ENCODE data around the gene RGS6. TPM values are rescaled to one million over a fixed set of nuclear protein-coding genes. Genes with fewer than 3 reads are reported as not detected.

The RGS6 gene
- total RNA-seq, 1 donor from 2014 or later: not detected

- no peaks in the 10 kb centered on the region for H3K36me3 ChIP-seq (ENCODE audit: control insufficient read depth, insufficient read depth, low read length)
- no peaks in the 10 kb centered on the region for H3K27me3 ChIP-seq (ENCODE audit: control insufficient read depth, insufficient read depth, low read length)
- peak; percentile 73 for TF ChIP-seq CTCF (IDR thresholded peaks at IDR 0.05; ENCODE audit: insufficient read depth, low read length, poor library complexity, severe bottlenecking)
- no peak overlapping the region for H3K4me3 ChIP-seq (ENCODE audit: low read depth, low read length)
- DNase-seq (ENCODE audit: low read depth): peak; percentile 26
Measured at GRCh38 chr14:72291908-72292688, 359.9 kb downstream of the RGS6 start.

GRCh38 chr14:72292689-72293024 is 360.4 kb downstream of the RGS6 start:
- no peaks in the 10 kb centered on the region for H3K27me3 ChIP-seq (ENCODE audit: control insufficient read depth, insufficient read depth, low read length)
- DNase-seq (ENCODE audit: low read depth): no peak
- no peak overlapping the region for H3K4me3 ChIP-seq (ENCODE audit: low read depth, low read length)
- no peak for TF ChIP-seq CTCF (IDR thresholded peaks at IDR 0.05; ENCODE audit: insufficient read depth, low read length, poor library complexity, severe bottlenecking)
- no peaks in the 10 kb centered on the region for H3K36me3 ChIP-seq (ENCODE audit: control insufficient read depth, insufficient read depth, low read length)

GRCh38 chr14:72301352-72301751 is 369.1 kb downstream of the RGS6 start:
- H3K27me3 ChIP-seq (ENCODE audit: control insufficient read depth, insufficient read depth, low read length): no peaks in the 10 kb centered on the region
- DNase-seq (ENCODE audit: low read depth): no peak
- TF ChIP-seq CTCF (IDR thresholded peaks at IDR 0.05; ENCODE audit: insufficient read depth, low read length, poor library complexity, severe bottlenecking): no peak
- no peak overlapping the region for H3K4me3 ChIP-seq (ENCODE audit: low read depth, low read length)
- no peaks in the 10 kb centered on the region for H3K36me3 ChIP-seq (ENCODE audit: control insufficient read depth, insufficient read depth, low read length)

GRCh38 chr14:72303930-72304329 is 371.7 kb downstream of the RGS6 start:
- TF ChIP-seq CTCF (IDR thresholded peaks at IDR 0.05; ENCODE audit: insufficient read depth, low read length, poor library complexity, severe bottlenecking): no peak
- no peaks in the 10 kb centered on the region for H3K36me3 ChIP-seq (ENCODE audit: control insufficient read depth, insufficient read depth, low read length)

GRCh38 chr14:72305561-72305960 is 373.3 kb downstream of the RGS6 start:
- Histone ChIP-seq H3K27me3 (ENCODE audit: control insufficient read depth, insufficient read depth, low read length) (no peaks in the 10 kb centered on the region), H3K36me3 (ENCODE audit: control insufficient read depth, insufficient read depth, low read length) (no peaks in the 10 kb centered on the region), H3K4me3 (ENCODE audit: low read depth, low read length) (no peak overlapping the region)
- no peak for TF ChIP-seq CTCF (IDR thresholded peaks at IDR 0.05; ENCODE audit: insufficient read depth, low read length, poor library complexity, severe bottlenecking)
- no peak for DNase-seq (ENCODE audit: low read depth)

More at GRCh38 chr14:72303930-72304329, 371.7 kb downstream of the RGS6 start:
- Histone ChIP-seq H3K4me3 (ENCODE audit: low read depth, low read length) (no peak overlapping the region), H3K27me3 (ENCODE audit: control insufficient read depth, insufficient read depth, low read length) (no peaks in the 10 kb centered on the region)
- no peak for DNase-seq (ENCODE audit: low read depth)

- Histone ChIP-seq H3K4me3 (ENCODE audit: low read depth, low read length) (no peak overlapping the region), H3K27me3 (ENCODE audit: control insufficient read depth, insufficient read depth, low read length) (no peaks in the 10 kb centered on the region), H3K36me3 (ENCODE audit: control insufficient read depth, insufficient read depth, low read length) (no peaks in the 10 kb centered on the region)
- no peak for DNase-seq (ENCODE audit: low read depth)
- TF ChIP-seq CTCF (IDR thresholded peaks at IDR 0.05; ENCODE audit: insufficient read depth, low read length, poor library complexity, severe bottlenecking): no peak
Measured at GRCh38 chr14:72308967-72309485, 376.8 kb downstream of the RGS6 start.
